Sigmoid colon (tissue), 7 donors: ENCODE data around the gene ENAM. TPM values are rescaled to one million over a fixed set of nuclear protein-coding genes. Genes with fewer than 3 reads are reported as not detected.

Source experiments
- DNase-seq: peaks from one replicate; pipeline ENCODE4 v3.0.0-alpha.2; 2019
- H3K27ac ChIP-seq, 4 donors: fragments of 200-600 bp; sonication (generic); one replicate each; pipeline ENCODE4 v1.5.1; 2016 to 2019; ENCODE audit warnings: mild to moderate bottlenecking in 1 of 4
- H3K27me3 ChIP-seq, 3 donors: fragments of 200-600 bp; sonication (generic); one replicate each; pipeline ENCODE4 v1.5.1; 2019; ENCODE audit warnings: mild to moderate bottlenecking in 1 of 3
- H3K36me3 ChIP-seq, 4 donors: fragments of 200-600 bp; sonication (generic); one replicate each; pipeline ENCODE4 v1.5.1; 2016 to 2019
- H3K4me1 ChIP-seq, 4 donors: fragments of 200-600 bp; sonication (generic); one replicate each; pipeline ENCODE4 v1.5.1; 2017 to 2019
- H3K4me3 ChIP-seq, 4 donors: fragments of 200-600 bp; sonication (generic); one replicate each; pipeline ENCODE4 v1.5.1; 2017 to 2019; ENCODE audit warnings: mild to moderate bottlenecking in 2 of 4, moderate library complexity in 1 of 4
- H3K9me3 ChIP-seq, 4 donors: fragments of 200-600 bp in 3 of 4; sonication (generic) in 3 of 4; one replicate each; pipeline versions ENCODE4 v1.5.1 to v1.6.1; 2013 to 2019
- EP300 ChIP-seq, 4 donors: sonication (generic); formaldehyde crosslinking; IDR thresholded peaks; one replicate each; pipeline ENCODE4 v1.6.1; 2017; ENCODE audit warnings: antibody characterized with exemption in 4 of 4
- POLR2A ChIP-seq, 2 donors: fragments of 450-650 bp; IDR thresholded peaks; one replicate each; pipeline ENCODE4 v1.6.1; 2016; ENCODE audit warnings: antibody characterized with exemption in 2 of 2, mild to moderate bottlenecking in 2 of 2, moderate library complexity in 2 of 2
- POLR2AphosphoS5 ChIP-seq, 4 donors: sonication (generic); formaldehyde crosslinking; IDR thresholded peaks; one replicate each; pipeline ENCODE4 v1.6.1; 2017; ENCODE audit warnings: antibody characterized with exemption in 4 of 4
- WGBS, 2 donors: extraction: QIAGEN DNeasy Blood & Tissue Kit; methylation state at CpG; one replicate each; pipeline ENCODE4 v1.1.7; 2013; 5-methylcytosine and 5-hydroxymethylcytosine counted together
- intact Hi-C: fragments of 100-400 bp; cut with DNase I; formaldehyde crosslinking; loops from one replicate; pipeline ENCODE4 v1.15.1; 2023
- polyA plus RNA-seq, 3 donors: library from polyadenylated mRNA; stranded (reverse); fragments of 200-250 nt; gene quantifications; one replicate each; pipeline ENCODE4 v1.2.3, GENCODE V29; 2013
- total RNA-seq, 4 donors: library from RNA; depleted of rRNA; stranded (reverse); fragments of >200 nt; gene quantifications; one replicate each; pipeline ENCODE4 v1.1.0, GENCODE V29; 2016
- TF ChIP-seq, protein P1 (sequence below), 4 experiments: fragments of 450-650 bp in 3 of 4; fragments of 200-600 bp in 1 of 4; IDR thresholded peaks; one replicate each; pipeline ENCODE4 v1.5.1; 2016 to 2019; ENCODE audit warnings: antibody characterized with exemption in 4 of 4, mild to moderate bottlenecking in 3 of 4, moderate library complexity in 2 of 4
- donor health status: healthy with polysubstance abuse.
- donor health status: Bipolar disorder and iron deficiency.
- donor health status: healthy.

ENAM gene
- total and polyA plus RNA-seq, 7 donors = under 0.01 to 0.28 TPM; not detected in 5

DNA sequence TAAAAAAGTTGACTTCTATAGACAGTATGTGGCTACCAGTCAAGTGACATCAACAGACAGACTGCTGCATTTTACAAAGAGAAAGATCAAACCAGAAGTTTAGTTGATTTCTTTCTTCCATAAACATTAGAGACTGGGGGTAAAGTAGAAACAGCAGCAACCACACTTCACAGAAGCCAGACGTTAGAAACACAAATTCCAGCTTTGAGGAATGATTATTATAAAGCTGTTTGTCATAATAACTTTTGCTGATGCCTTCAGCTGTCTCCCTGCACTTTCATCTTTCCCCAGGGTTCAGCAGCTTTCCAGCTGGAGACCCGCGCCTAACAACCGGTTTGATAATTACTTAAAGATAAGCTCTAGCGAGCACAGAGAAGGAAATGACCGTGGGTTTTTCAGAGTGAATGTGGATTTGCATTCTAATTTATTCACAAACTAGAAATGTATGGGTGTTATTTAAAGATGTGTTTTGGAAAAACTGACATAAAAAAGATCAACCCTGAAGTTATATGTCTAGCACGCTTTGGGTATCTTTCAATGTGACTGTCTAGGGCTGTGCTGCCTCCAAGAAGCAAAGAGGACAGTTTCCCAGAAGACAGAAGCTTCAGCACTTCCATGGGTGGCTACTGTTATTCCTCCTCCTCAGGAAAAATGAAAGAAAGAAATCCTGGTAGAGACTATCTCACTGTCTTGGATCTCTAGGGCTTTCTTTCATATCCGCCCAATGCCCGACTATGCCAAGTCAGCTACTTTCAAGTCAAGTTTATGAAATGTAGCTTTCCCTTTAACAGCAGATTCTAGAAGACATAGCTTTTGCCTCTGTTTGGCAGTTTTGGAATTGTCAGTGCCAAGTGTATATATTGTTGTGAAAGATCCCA lies 15.0 kb upstream of the ENAM start:
- Histone ChIP-seq H3K36me3 (no peaks in the 10 kb centered on the region), H3K27ac (peak overlapping the region in 1 of 4 donors; percentile 18), H3K27me3 (no peaks in the 10 kb centered on the region), H3K4me3 (peak overlapping the region in 1 of 4 donors; percentile 4), H3K4me1 (no peaks in the 10 kb centered on the region), H3K9me3 (no peaks in the 10 kb centered on the region)
- no peak for TF ChIP-seq EP300 (IDR thresholded peaks at IDR 0.05)
- TF ChIP-seq POLR2AphosphoS5 (IDR thresholded peaks at IDR 0.05) = no peak
- TF ChIP-seq, protein P1, sequence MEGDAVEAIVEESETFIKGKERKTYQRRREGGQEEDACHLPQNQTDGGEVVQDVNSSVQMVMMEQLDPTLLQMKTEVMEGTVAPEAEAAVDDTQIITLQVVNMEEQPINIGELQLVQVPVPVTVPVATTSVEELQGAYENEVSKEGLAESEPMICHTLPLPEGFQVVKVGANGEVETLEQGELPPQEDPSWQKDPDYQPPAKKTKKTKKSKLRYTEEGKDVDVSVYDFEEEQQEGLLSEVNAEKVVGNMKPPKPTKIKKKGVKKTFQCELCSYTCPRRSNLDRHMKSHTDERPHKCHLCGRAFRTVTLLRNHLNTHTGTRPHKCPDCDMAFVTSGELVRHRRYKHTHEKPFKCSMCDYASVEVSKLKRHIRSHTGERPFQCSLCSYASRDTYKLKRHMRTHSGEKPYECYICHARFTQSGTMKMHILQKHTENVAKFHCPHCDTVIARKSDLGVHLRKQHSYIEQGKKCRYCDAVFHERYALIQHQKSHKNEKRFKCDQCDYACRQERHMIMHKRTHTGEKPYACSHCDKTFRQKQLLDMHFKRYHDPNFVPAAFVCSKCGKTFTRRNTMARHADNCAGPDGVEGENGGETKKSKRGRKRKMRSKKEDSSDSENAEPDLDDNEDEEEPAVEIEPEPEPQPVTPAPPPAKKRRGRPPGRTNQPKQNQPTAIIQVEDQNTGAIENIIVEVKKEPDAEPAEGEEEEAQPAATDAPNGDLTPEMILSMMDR (IDR thresholded peaks at IDR 0.05) = no peak
- no peak for TF ChIP-seq POLR2A (IDR thresholded peaks at IDR 0.05)
- intact Hi-C loops = no loop called here
- DNase-seq = no peak
- WGBS, 2 donors = 15 to 18% methylated on average over 9 of the region's 9 CpGs

DNA sequence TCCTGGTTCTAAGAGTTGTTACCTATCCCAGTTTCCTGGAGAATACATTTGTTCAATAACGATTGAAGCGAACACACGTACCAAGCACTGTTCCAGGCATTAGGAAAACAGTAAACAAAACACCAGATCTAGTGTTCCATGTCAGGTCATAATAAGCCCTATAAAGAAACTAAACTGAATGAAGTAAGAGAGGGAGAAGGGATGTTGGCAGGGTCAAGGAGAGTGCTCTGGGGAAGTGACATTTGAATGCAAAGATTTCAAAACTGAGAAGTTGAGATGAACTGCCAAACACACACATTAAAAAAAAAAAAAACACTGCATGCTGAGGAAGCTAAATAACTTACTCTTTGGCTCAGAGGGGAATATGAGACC lies 14.4 kb upstream of the ENAM start:
- Histone ChIP-seq H3K9me3 (no peaks in the 10 kb centered on the region), H3K36me3 (no peaks in the 10 kb centered on the region), H3K4me3 (no peak overlapping the region), H3K27ac (no peak overlapping the region), H3K27me3 (no peaks in the 10 kb centered on the region), H3K4me1 (no peaks in the 10 kb centered on the region)
- WGBS, 2 donors = 48 to 61% methylated on average over 3 of the region's 3 CpGs
- no peak for DNase-seq
- TF ChIP-seq POLR2A (IDR thresholded peaks at IDR 0.05) (no peak), EP300 (IDR thresholded peaks at IDR 0.05) (no peak), POLR2AphosphoS5 (IDR thresholded peaks at IDR 0.05) (no peak)
- TF ChIP-seq, protein P1 (IDR thresholded peaks at IDR 0.05) = no peak
- intact Hi-C loops = no loop called here

GRCh38 chr4:70619288-70619687 lies 9.3 kb upstream of the ENAM start:
- H3K36me3 ChIP-seq = no peaks in the 10 kb centered on the region
- no peaks in the 10 kb centered on the region for H3K4me1 ChIP-seq
- H3K27me3 ChIP-seq = no peaks in the 10 kb centered on the region
- 94 to 96% methylated on average over 4 of the region's 4 CpGs for WGBS, 2 donors
- H3K4me3 ChIP-seq = no peak overlapping the region
- no peak overlapping the region for H3K27ac ChIP-seq
- no peak for TF ChIP-seq POLR2A (IDR thresholded peaks at IDR 0.05)
- TF ChIP-seq EP300 (IDR thresholded peaks at IDR 0.05) = no peak
- TF ChIP-seq POLR2AphosphoS5 (IDR thresholded peaks at IDR 0.05) = no peak
- TF ChIP-seq, protein P1 (IDR thresholded peaks at IDR 0.05) = no peak
- no peaks in the 10 kb centered on the region for H3K9me3 ChIP-seq
- intact Hi-C loops = no loop called here
- no peak for DNase-seq

GRCh38 chr4:70619778-70620177 lies 8.8 kb upstream of the ENAM start:
- H3K4me3 ChIP-seq = no peak overlapping the region
- no peak for TF ChIP-seq POLR2AphosphoS5 (IDR thresholded peaks at IDR 0.05)
- TF ChIP-seq, protein P1 (IDR thresholded peaks at IDR 0.05) = no peak
- no peak for TF ChIP-seq EP300 (IDR thresholded peaks at IDR 0.05)
- TF ChIP-seq POLR2A (IDR thresholded peaks at IDR 0.05) = no peak
- no peaks in the 10 kb centered on the region for H3K4me1 ChIP-seq
- H3K27me3 ChIP-seq = no peaks in the 10 kb centered on the region
- no peaks in the 10 kb centered on the region for H3K9me3 ChIP-seq
- intact Hi-C loops = no loop called here
- no peaks in the 10 kb centered on the region for H3K36me3 ChIP-seq
- 95 to 97% methylated on average over 2 of the region's 2 CpGs for WGBS, 2 donors
- no peak overlapping the region for H3K27ac ChIP-seq
- no peak for DNase-seq
